HEK293 (cell line): ENCODE results near the gene CDK12.

ENCODE experiments used
- CTCF ChIA-PET: fragments of 350-600 bp; formaldehyde crosslinking; extraction: SDS; loops from one replicate; lab custom pipeline; 2021; ENCODE audit warnings: antibody characterized with exemption; lab: Yijun Ruan, JAX
- POLR2A ChIA-PET: fragments of 300-600 bp; formaldehyde crosslinking; extraction: SDS; loops from one replicate; lab custom pipeline; 2020; ENCODE audit warnings: antibody characterized with exemption, inconsistent platforms; lab: Yijun Ruan, JAX
- H3K27ac ChIP-seq: fragments of 200-500 bp; sonication (Bioruptor generic); 2 replicates; pipeline ENCODE4 v1.5.1; 2014; ENCODE audit warnings: low read depth, low read length, control low read depth, inconsistent platforms; ENCODE audit errors: extremely low read depth
- H3K36me3 ChIP-seq, 2 experiments: fragments of 200-500 bp in 1 of 2; sonication (Bioruptor generic) in 1 of 2; 1 replicate in 1 of 2; 2 replicates in 1 of 2; pipeline ENCODE4 v1.5.1; 2014 to 2017; ENCODE audit warnings: inconsistent platforms in 2 of 2, low read length in 2 of 2; ENCODE audit not compliant: control insufficient read depth in 2 of 2, insufficient read depth in 1 of 2
- H3K4me1 ChIP-seq: fragments of 200-500 bp; sonication (Bioruptor generic); 2 replicates; pipeline ENCODE4 v1.5.1; 2014; ENCODE audit warnings: mild to moderate bottlenecking, low read length, inconsistent platforms; ENCODE audit not compliant: control insufficient read depth, insufficient read depth
- H3K4me3 ChIP-seq: 2 replicates; pipeline ENCODE4 v1.5.1; 2011; ENCODE audit warnings: low read depth, mild to moderate bottlenecking, control low read depth, low read length, moderate library complexity
- H3K9me3 ChIP-seq: fragments of 200-500 bp; sonication (Bioruptor generic); 2 replicates; pipeline ENCODE4 v1.5.1; 2014; ENCODE audit warnings: low read depth, low read length, inconsistent platforms; ENCODE audit not compliant: control insufficient read depth, insufficient read depth
- GFI1B ChIP-seq: fragments of 450-650 bp; formaldehyde crosslinking; IDR thresholded peaks from 2 replicates; pipeline ENCODE4 v1.5.1; 2016; ENCODE audit warnings: missing biosample characterization, missing genetic modification characterization
- GLIS1 ChIP-seq: fragments of 450-650 bp; formaldehyde crosslinking; IDR thresholded peaks from 2 replicates; pipeline ENCODE4 v1.5.1; 2016; ENCODE audit warnings: missing biosample characterization, missing genetic modification characterization
- KLF8 ChIP-seq: fragments of 450-650 bp; formaldehyde crosslinking; IDR thresholded peaks from 2 replicates; pipeline ENCODE4 v1.5.1; 2016; ENCODE audit warnings: missing biosample characterization, missing genetic modification characterization
- MEIS1 ChIP-seq: sonication (generic); formaldehyde crosslinking; IDR thresholded peaks from 2 replicates; pipeline ENCODE4 v1.8.1; 2022; ENCODE audit warnings: missing genetic modification reagents, mild to moderate bottlenecking, borderline replicate concordance
- SP3 ChIP-seq: fragments of 450-650 bp; formaldehyde crosslinking; IDR thresholded peaks from 2 replicates; pipeline ENCODE4 v1.5.1; 2016; ENCODE audit warnings: missing biosample characterization, missing genetic modification characterization
- SP7 ChIP-seq: fragments of 450-650 bp; formaldehyde crosslinking; IDR thresholded peaks from 2 replicates; pipeline ENCODE4 v1.5.1; 2016; ENCODE audit warnings: missing biosample characterization, missing genetic modification characterization
- ZBTB48 ChIP-seq: fragments of 450-650 bp; formaldehyde crosslinking; IDR thresholded peaks from 2 replicates; pipeline ENCODE4 v1.5.1; 2016; ENCODE audit warnings: missing biosample characterization, missing genetic modification characterization
- ZFP3 ChIP-seq: fragments of 450-650 bp; formaldehyde crosslinking; IDR thresholded peaks from 2 replicates; pipeline ENCODE4 v1.5.1; 2016; ENCODE audit warnings: low read depth, missing biosample characterization, missing genetic modification characterization
- ZNF146 ChIP-seq: fragments of 450-650 bp; formaldehyde crosslinking; IDR thresholded peaks from 2 replicates; pipeline ENCODE4 v1.5.1; 2016; ENCODE audit warnings: missing biosample characterization, missing genetic modification characterization
- ZNF174 ChIP-seq: fragments of 450-650 bp; formaldehyde crosslinking; IDR thresholded peaks from 2 replicates; pipeline ENCODE4 v1.5.0; 2017; ENCODE audit warnings: missing biosample characterization, mild to moderate bottlenecking, missing genetic modification characterization
- ZNF221 ChIP-seq: fragments of 450-650 bp; formaldehyde crosslinking; IDR thresholded peaks from 2 replicates; pipeline ENCODE4 v1.5.1; 2017; ENCODE audit warnings: missing biosample characterization, missing genetic modification characterization, borderline replicate concordance
- ZNF274 ChIP-seq, 2 experiments: fragments of 200-500 bp in 1 of 2; fragments of 450-650 bp in 1 of 2; sonication (Bioruptor generic) in 1 of 2; formaldehyde crosslinking in 1 of 2; IDR thresholded peaks; 2 replicates each; pipeline versions ENCODE4 v1.5.1 to v1.6.1; 2014 to 2016; ENCODE audit warnings: borderline replicate concordance in 1 of 2, inconsistent platforms in 1 of 2, low read length in 1 of 2, missing biosample characterization in 1 of 2, missing genetic modification characterization in 1 of 2
- ZNF341 ChIP-seq: fragments of 450-650 bp; formaldehyde crosslinking; IDR thresholded peaks from 2 replicates; pipeline ENCODE4; 2016; ENCODE audit warnings: low read depth, missing biosample characterization, missing genetic modification characterization
- ZNF37A ChIP-seq: fragments of 450-650 bp; IDR thresholded peaks from 2 replicates; pipeline ENCODE4 v1.5.1; 2018; ENCODE audit warnings: missing biosample characterization, missing genetic modification characterization
- ZNF404 ChIP-seq: fragments of 450-650 bp; formaldehyde crosslinking; IDR thresholded peaks from 2 replicates; pipeline ENCODE4 v1.5.1; 2017; ENCODE audit warnings: missing biosample characterization, missing genetic modification characterization
- ZNF423 ChIP-seq: fragments of 450-650 bp; formaldehyde crosslinking; IDR thresholded peaks from 2 replicates; pipeline ENCODE4 v1.5.1; 2016; ENCODE audit warnings: missing biosample characterization, missing genetic modification characterization
- ZNF629 ChIP-seq: fragments of 450-650 bp; formaldehyde crosslinking; IDR thresholded peaks from 2 replicates; pipeline ENCODE4 v1.5.1; 2017; ENCODE audit warnings: missing biosample characterization, missing genetic modification characterization
- ZNF677 ChIP-seq: fragments of 450-650 bp; IDR thresholded peaks from 2 replicates; pipeline ENCODE4 v1.5.0; 2018; ENCODE audit warnings: missing biosample characterization, mild to moderate bottlenecking, missing genetic modification characterization, moderate library complexity
- ZNF776 ChIP-seq: fragments of 450-650 bp; formaldehyde crosslinking; IDR thresholded peaks from 2 replicates; pipeline ENCODE4 v1.5.0; 2017; ENCODE audit warnings: missing biosample characterization, missing genetic modification characterization, borderline replicate concordance
- ZSCAN23 ChIP-seq: fragments of 450-650 bp; formaldehyde crosslinking; IDR thresholded peaks from 2 replicates; pipeline ENCODE4 v1.5.1; 2016; ENCODE audit warnings: missing biosample characterization, missing genetic modification characterization
- TF ChIP-seq, protein P1 (sequence below): fragments of 450-650 bp; formaldehyde crosslinking; IDR thresholded peaks from 2 replicates; pipeline ENCODE4 v1.5.1; 2016; ENCODE audit warnings: missing biosample characterization, missing genetic modification characterization
- TF ChIP-seq, protein P2 (sequence below): fragments of 450-650 bp; formaldehyde crosslinking; IDR thresholded peaks from 2 replicates; pipeline ENCODE4 v1.5.1; 2016; ENCODE audit warnings: missing biosample characterization, missing genetic modification characterization
- TF ChIP-seq, protein P3 (sequence below): fragments of 450-650 bp; formaldehyde crosslinking; IDR thresholded peaks from 2 replicates; pipeline ENCODE4 v1.5.1; 2016; ENCODE audit warnings: missing biosample characterization, missing genetic modification characterization
- TF ChIP-seq, protein P4 (sequence below): fragments of 450-650 bp; formaldehyde crosslinking; IDR thresholded peaks from 2 replicates; pipeline ENCODE4 v1.5.1; 2016; ENCODE audit warnings: missing biosample characterization, missing genetic modification characterization
- TF ChIP-seq, protein P5 (sequence below): fragments of 450-650 bp; formaldehyde crosslinking; IDR thresholded peaks from 2 replicates; pipeline ENCODE4 v1.5.1; 2016; ENCODE audit warnings: missing biosample characterization, missing genetic modification characterization

The CDK12 gene

DNA sequence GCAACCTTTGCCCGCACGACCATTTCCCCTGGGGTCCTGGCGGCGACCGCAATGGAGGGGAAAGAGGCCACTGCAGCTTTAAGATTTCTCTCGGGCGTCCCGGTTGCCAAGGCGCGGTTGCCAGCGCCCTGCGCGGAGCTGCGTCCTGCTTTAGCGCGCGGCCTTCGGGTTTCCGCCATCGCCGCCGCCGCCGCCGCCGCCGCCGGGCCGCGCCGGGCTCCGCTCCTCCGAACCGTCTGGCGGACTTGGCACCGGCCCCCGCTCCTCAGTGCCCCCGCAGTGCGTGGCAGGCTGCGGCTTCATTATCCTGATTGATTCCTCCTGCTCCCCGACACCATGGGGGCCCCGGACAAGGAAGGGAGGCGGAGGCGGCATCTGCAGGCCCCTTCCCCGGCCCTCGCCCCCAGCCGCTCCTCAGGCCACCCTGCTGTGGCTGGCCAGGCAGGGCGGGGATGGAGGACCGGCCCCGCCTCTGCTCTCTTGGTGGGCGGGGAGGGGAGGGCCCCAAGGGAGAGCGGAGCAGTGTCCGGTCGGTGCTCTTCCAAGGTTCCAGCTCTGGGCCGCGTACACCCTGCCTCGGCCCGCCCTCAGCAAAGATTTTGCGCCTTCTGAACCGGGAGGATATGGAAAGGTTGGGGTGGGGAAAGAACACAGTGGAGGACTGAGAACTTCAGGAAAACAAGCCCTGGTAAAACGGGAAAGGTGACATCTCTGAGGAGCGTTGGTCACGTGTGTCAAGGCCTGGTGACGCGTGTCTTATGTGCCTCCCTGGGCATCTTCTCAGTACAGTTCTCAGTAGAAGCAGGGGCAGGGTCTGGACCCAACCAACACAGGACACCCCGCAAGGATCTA is 112.4 kb downstream of the CDK12 start:
- POLR2A ChIA-PET = interaction anchor here (0.6 to 1.6 kb wide), 6 partner anchors 10 to 374 kb away, joined by 3 to 6 read pairs (median 4); partner anchors contain the start of genes CDK12, MED1 and RPL19
- Histone ChIP-seq H3K27ac (peak overlapping the region; percentile 79), H3K36me3 (peaks cover 0 to 25% of the 10 kb centered on the region in 2 experiments; a peak in 1 of 3 replicates), H3K4me3 (peak overlapping the region; percentile 64), H3K9me3 (no peaks in the 10 kb centered on the region), H3K4me1 (0 out of 2 replicates have a peak, but pooled peaks cover 3% of the 10 kb centered on the region)
- CTCF ChIA-PET = interaction anchor here (0.7 to 2.2 kb wide), 3 partner anchors 48 to 126 kb away, joined by 3 to 26 read pairs (median 4); partner anchors contain the start of gene ERBB2
- TF ChIP-seq ZFP3 (tag by site-specific recombination) = no peak
- peak; percentile 85 for TF ChIP-seq ZNF423 (tag by site-specific recombination)
- 0 out of 2 replicates have a peak, but pooled peaks have one; percentile 21 for TF ChIP-seq ZNF677 (tag by site-specific recombination)
- peak; percentile 91 for TF ChIP-seq SP3
- peak; percentile 83 for TF ChIP-seq ZNF341 (tag by site-specific recombination)
- no peak for TF ChIP-seq ZBTB48 (tag by site-specific recombination)
- no peak for TF ChIP-seq GFI1B (tag by site-specific recombination)
- TF ChIP-seq ZNF776 (tag by site-specific recombination) = no peak
- TF ChIP-seq, protein P1, sequence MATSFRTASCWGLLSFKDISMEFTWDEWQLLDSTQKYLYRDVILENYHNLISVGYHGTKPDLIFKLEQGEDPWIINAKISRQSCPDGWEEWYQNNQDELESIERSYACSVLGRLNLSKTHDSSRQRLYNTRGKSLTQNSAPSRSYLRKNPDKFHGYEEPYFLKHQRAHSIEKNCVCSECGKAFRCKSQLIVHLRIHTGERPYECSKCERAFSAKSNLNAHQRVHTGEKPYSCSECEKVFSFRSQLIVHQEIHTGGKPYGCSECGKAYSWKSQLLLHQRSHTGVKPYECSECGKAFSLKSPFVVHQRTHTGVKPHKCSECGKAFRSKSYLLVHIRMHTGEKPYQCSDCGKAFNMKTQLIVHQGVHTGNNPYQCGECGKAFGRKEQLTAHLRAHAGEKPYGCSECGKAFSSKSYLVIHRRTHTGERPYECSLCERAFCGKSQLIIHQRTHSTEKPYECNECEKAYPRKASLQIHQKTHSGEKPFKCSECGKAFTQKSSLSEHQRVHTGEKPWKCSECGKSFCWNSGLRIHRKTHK (tag by site-specific recombination) = no peak
- no peak for TF ChIP-seq ZNF221 (tag by site-specific recombination)
- no peak for TF ChIP-seq ZNF37A
- no peak for TF ChIP-seq ZNF274 (IDR thresholded peaks at IDR 0.05; ENCODE audit: low read length)
- no peak for TF ChIP-seq ZNF274 (tag by site-specific recombination; IDR thresholded peaks at IDR 0.05; ENCODE audit: borderline replicate concordance)
- TF ChIP-seq, protein P2, sequence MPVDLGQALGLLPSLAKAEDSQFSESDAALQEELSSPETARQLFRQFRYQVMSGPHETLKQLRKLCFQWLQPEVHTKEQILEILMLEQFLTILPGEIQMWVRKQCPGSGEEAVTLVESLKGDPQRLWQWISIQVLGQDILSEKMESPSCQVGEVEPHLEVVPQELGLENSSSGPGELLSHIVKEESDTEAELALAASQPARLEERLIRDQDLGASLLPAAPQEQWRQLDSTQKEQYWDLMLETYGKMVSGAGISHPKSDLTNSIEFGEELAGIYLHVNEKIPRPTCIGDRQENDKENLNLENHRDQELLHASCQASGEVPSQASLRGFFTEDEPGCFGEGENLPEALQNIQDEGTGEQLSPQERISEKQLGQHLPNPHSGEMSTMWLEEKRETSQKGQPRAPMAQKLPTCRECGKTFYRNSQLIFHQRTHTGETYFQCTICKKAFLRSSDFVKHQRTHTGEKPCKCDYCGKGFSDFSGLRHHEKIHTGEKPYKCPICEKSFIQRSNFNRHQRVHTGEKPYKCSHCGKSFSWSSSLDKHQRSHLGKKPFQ (tag by site-specific recombination) = no peak
- TF ChIP-seq ZNF404 (tag by site-specific recombination) = no peak
- TF ChIP-seq ZNF629 (tag by site-specific recombination) = peak; percentile 26; the same call in 1 of the 2 replicates
- TF ChIP-seq, protein P3, sequence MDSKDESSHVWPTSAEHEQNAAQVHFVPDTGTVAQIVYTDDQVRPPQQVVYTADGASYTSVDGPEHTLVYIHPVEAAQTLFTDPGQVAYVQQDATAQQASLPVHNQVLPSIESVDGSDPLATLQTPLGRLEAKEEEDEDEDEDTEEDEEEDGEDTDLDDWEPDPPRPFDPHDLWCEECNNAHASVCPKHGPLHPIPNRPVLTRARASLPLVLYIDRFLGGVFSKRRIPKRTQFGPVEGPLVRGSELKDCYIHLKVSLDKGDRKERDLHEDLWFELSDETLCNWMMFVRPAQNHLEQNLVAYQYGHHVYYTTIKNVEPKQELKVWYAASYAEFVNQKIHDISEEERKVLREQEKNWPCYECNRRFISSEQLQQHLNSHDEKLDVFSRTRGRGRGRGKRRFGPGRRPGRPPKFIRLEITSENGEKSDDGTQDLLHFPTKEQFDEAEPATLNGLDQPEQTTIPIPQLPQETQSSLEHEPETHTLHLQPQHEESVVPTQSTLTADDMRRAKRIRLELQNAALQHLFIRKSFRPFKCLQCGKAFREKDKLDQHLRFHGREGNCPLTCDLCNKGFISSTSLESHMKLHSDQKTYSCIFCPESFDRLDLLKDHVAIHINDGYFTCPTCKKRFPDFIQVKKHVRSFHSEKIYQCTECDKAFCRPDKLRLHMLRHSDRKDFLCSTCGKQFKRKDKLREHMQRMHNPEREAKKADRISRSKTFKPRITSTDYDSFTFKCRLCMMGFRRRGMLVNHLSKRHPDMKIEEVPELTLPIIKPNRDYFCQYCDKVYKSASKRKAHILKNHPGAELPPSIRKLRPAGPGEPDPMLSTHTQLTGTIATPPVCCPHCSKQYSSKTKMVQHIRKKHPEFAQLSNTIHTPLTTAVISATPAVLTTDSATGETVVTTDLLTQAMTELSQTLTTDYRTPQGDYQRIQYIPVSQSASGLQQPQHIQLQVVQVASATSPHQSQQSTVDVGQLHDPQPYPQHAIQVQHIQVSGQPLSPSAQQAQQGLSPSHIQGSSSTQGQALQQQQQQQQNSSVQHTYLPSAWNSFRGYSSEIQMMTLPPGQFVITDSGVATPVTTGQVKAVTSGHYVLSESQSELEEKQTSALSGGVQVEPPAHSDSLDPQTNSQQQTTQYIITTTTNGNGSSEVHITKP = peak; percentile 58
- no peak; the same call in 1 of the 2 replicates for TF ChIP-seq ZNF174 (tag by site-specific recombination)
- TF ChIP-seq, protein P4, sequence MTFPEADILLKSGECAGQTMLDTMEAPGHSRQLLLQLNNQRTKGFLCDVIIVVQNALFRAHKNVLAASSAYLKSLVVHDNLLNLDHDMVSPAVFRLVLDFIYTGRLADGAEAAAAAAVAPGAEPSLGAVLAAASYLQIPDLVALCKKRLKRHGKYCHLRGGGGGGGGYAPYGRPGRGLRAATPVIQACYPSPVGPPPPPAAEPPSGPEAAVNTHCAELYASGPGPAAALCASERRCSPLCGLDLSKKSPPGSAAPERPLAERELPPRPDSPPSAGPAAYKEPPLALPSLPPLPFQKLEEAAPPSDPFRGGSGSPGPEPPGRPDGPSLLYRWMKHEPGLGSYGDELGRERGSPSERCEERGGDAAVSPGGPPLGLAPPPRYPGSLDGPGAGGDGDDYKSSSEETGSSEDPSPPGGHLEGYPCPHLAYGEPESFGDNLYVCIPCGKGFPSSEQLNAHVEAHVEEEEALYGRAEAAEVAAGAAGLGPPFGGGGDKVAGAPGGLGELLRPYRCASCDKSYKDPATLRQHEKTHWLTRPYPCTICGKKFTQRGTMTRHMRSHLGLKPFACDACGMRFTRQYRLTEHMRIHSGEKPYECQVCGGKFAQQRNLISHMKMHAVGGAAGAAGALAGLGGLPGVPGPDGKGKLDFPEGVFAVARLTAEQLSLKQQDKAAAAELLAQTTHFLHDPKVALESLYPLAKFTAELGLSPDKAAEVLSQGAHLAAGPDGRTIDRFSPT (tag by site-specific recombination) = peak; percentile 76
- no peak for TF ChIP-seq ZNF146 (tag by site-specific recombination)
- TF ChIP-seq MEIS1 (CRISPR knock-in tag) = no peak
- TF ChIP-seq SP7 (tag by site-specific recombination) = peak; percentile 21; the same call in 1 of the 2 replicates
- 0 out of 2 replicates have a peak, but pooled peaks have one; percentile 36 for TF ChIP-seq ZSCAN23
- TF ChIP-seq GLIS1 (tag by site-specific recombination) = peak; percentile 77
- peak; percentile 65; the same call in 1 of the 2 replicates for TF ChIP-seq KLF8 (tag by site-specific recombination)
- TF ChIP-seq, protein P5, sequence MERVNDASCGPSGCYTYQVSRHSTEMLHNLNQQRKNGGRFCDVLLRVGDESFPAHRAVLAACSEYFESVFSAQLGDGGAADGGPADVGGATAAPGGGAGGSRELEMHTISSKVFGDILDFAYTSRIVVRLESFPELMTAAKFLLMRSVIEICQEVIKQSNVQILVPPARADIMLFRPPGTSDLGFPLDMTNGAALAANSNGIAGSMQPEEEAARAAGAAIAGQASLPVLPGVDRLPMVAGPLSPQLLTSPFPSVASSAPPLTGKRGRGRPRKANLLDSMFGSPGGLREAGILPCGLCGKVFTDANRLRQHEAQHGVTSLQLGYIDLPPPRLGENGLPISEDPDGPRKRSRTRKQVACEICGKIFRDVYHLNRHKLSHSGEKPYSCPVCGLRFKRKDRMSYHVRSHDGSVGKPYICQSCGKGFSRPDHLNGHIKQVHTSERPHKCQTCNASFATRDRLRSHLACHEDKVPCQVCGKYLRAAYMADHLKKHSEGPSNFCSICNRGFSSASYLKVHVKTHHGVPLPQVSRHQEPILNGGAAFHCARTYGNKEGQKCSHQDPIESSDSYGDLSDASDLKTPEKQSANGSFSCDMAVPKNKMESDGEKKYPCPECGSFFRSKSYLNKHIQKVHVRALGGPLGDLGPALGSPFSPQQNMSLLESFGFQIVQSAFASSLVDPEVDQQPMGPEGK (tag by site-specific recombination) = peak; percentile 91
